ENCODE measurements around the gene SGCA. TPM values are rescaled to one million over a fixed set of nuclear protein-coding genes. Genes with fewer than 3 reads are reported as not detected.

The SGCA gene
- total RNA-seq, 1 experiment from 2014 or later = 0.24 TPM

DNA sequence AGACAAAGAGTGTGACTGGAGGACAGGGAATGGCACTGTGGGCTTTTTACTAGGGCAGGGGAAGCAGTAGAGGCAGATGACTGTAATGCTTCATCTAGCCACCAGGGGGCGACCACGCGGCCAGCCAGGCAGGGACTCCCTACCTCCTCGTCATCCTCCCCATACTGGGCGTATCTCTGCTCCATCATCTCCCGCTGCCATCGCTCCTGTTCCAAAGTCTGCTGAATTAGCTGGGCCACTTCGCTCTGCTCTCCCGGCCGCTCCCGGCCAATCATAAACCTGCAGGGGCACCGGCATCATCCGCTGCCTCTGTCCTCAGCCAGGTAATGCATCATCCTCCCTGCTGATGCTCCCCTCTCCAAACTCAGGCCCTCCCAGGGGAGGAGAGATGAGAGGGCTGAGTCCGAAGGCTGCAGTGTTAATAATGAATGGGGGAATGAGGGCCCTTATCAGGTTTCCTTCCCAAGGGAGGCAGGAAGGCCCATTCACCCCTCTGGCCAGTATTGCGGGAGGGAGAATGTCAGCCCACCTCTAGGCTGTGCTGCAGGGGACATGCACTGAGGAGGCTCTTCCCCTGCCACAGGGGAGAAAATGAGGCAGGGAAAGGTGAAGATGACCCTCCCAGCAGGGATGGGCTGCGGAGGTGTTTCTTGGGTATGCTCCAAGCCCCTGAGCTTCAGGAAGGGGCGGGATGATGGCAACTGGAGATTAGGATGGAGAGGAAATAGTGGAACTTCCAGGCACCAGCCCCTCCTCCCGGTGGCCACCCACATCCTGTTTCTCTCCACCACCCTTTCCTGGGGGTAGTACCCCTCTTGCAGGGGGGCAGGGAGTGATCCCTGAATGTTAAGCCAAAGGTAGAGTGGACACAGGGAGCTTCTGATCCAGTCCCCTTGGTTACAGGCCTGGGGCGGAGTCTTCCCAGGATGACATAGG, 25.6 kb upstream of the SGCA start:
- Histone ChIP-seq H3T11ph (ENCODE audit: low read length) (no peak overlapping the region), H3K14ac (ENCODE audit: insufficient read depth, low read length) (no peak overlapping the region), H2BK15ac (ENCODE audit: low read depth, low read length) (no peak overlapping the region), H2BK20ac (ENCODE audit: low read depth, low read length, poor library complexity, severe bottlenecking) (no peak overlapping the region), H2AFZ (ENCODE audit: low read length) (no peak overlapping the region), H3K56ac (ENCODE audit: insufficient read length, low read depth, low read length) (no peak overlapping the region), H3K27me3 (ENCODE audit: insufficient read depth, low read length) (no peaks in the 10 kb centered on the region), H4K5ac (ENCODE audit: insufficient read length, low read depth, low read length) (no peak overlapping the region), H3K9me3 (ENCODE audit: control insufficient read depth, low read depth, low read length) (no peaks in the 10 kb centered on the region), H3K9ac (ENCODE audit: extremely low read depth, insufficient read length, low read length) (no peak overlapping the region), H3K4ac (ENCODE audit: low read depth, low read length) (no peak overlapping the region), H2AK5ac (ENCODE audit: insufficient read length, low read length) (no peak overlapping the region), H3K23ac (ENCODE audit: insufficient read length, low read depth, low read length) (no peak overlapping the region), H3K4me1 (ENCODE audit: insufficient read depth, low read length) (no peaks in the 10 kb centered on the region), H4K20me1 (ENCODE audit: control insufficient read depth, insufficient read depth, insufficient read length) (peaks cover 2% of the 10 kb centered on the region), H3K79me2 (ENCODE audit: insufficient read depth, low read length) (no peaks in the 10 kb centered on the region), H4K8ac (replicated peaks; ENCODE audit: insufficient read length, low read depth, low read length) (no peak overlapping the region), H3K23me2 (ENCODE audit: insufficient read length, low read depth, low read length, poor library complexity, severe bottlenecking) (no peaks in the 10 kb centered on the region), H3K79me1 (ENCODE audit: insufficient read depth, low read depth, low read length, poor library complexity, severe bottlenecking) (no peaks in the 10 kb centered on the region), H3K27ac (ENCODE audit: insufficient read length, low read depth, low read length) (no peak overlapping the region), H4K91ac (ENCODE audit: insufficient read length, low read depth, low read length) (no peak overlapping the region), H2BK5ac (ENCODE audit: insufficient read length, low read length) (no peak overlapping the region), H2BK12ac (ENCODE audit: insufficient read length, low read depth, low read length) (no peak overlapping the region), H2BK120ac (ENCODE audit: low read depth, low read length, poor library complexity, severe bottlenecking) (no peak overlapping the region), H3K4me2 (ENCODE audit: insufficient read depth, insufficient read length, low read length) (peak overlapping the region; percentile 17), H3K18ac (ENCODE audit: insufficient read length, low read depth, low read length) (no peak overlapping the region)
- no CpG with 5 or more reads among the region's 19 CpGs for WGBS (ENCODE audit: extremely low coverage, insufficient read length, low lambda C conversion rate)
- Mint-ChIP-seq H3K9me3 (no peaks in the 10 kb centered on the region), H3K27me3 (ENCODE audit: low read depth) (no peaks in the 10 kb centered on the region; the same call in 1 of the 2 replicates), H3K36me3 (ENCODE audit: insufficient read depth in 1 of 3, low read depth in 3 of 3) (peaks cover 30 to 90% (median 78%) of the 10 kb centered on the region in 3 experiments; a peak in 6 of 7 replicates), H3K27ac (peak overlapping the region in 1 of 3 experiments; percentile 82; a peak in 2 of 7 replicates), H3K4me1 (peaks cover 12 to 19% of the 10 kb centered on the region in 2 experiments), H3K4me3 (no peak overlapping the region)
- DNase-seq = peak; percentile 94
- TF ChIP-seq, protein P1, sequence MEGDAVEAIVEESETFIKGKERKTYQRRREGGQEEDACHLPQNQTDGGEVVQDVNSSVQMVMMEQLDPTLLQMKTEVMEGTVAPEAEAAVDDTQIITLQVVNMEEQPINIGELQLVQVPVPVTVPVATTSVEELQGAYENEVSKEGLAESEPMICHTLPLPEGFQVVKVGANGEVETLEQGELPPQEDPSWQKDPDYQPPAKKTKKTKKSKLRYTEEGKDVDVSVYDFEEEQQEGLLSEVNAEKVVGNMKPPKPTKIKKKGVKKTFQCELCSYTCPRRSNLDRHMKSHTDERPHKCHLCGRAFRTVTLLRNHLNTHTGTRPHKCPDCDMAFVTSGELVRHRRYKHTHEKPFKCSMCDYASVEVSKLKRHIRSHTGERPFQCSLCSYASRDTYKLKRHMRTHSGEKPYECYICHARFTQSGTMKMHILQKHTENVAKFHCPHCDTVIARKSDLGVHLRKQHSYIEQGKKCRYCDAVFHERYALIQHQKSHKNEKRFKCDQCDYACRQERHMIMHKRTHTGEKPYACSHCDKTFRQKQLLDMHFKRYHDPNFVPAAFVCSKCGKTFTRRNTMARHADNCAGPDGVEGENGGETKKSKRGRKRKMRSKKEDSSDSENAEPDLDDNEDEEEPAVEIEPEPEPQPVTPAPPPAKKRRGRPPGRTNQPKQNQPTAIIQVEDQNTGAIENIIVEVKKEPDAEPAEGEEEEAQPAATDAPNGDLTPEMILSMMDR (conservative IDR thresholded peaks at IDR 0.05) = peak; percentile 96

All from H9 (cell line).